ENCODE results near the gene NUP107.

Gene NUP107

DNA sequence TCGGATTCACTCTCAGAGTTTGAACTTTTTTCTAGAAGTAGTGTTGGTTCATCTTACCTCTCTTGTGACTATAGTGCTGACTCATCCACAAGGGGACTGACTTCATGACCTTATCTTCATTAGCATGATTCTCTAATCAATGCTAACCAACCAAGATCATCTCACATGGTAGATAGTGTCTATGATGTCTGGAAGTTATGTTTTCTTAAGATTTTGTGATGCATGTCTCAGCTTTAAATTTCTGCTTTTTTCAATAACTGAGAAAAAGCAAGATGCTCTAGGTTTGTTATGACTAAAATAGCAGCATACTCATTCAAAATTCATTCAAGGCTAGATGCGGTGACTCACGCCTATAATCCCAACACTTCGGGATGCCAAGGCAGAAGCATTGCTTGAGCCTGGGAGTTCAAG lies 46.9 kb downstream of the NUP107 start:
- DNase-seq (ENCODE audit: low read depth in 3 of 3, low spot score in 1 of 3), result no peak

- no peak for DNase-seq (ENCODE audit: low read depth in 3 of 3, low spot score in 1 of 3)
These were observed 53.1 kb downstream of the NUP107 start for GRCh38 chr12:68739891-68740290.

GRCh38 chr12:68743356-68743755 lies 56.6 kb downstream of the NUP107 start:
- no peak for DNase-seq (ENCODE audit: low read depth in 3 of 3, low spot score in 1 of 3)

DNA sequence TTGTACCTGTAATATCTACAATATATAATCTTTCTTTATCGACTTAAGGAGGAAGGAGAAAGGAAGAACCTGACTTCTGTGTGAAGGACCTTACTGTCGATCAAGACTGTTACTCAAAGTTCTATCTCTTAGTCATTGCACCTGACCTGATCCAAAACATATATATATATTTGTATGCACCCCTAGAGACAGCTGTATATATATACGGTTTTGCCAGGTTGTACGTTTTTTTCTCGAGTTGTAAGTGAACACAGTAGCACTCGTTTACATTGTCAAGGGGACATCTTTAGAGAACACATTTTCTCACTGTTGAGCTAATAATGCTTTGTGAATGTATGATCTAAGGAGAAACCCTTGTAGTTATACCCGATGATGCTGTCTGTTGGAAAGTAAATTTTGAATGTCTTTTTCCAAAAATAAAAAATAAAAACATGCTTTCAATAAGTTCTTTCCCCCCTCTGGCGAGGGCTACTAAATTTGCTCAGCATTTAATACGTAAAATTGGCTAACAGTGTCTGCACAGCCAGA lies 58.7 kb downstream of the NUP107 start:
- no peak for DNase-seq (ENCODE audit: low read depth in 3 of 3, low spot score in 1 of 3)

- DNase-seq (ENCODE audit: low read depth in 3 of 3, low spot score in 1 of 3), result peak; percentile 71 to 77 (median 74)
These were observed 59.3 kb downstream of the NUP107 start, which contains the start of gene SLC35E3 for GRCh38 chr12:68745904-68746571. SLC35E3 (plus strand) TSS chr12:68746176; CDS start chr12:68746378, 202 bp downstream.

GRCh38 chr12:68746572-68747180 lies 59.9 kb downstream of the NUP107 start:
- peak in 1 of 3 donors; percentile 10 for DNase-seq (ENCODE audit: low read depth in 3 of 3, low spot score in 1 of 3)

GRCh38 chr12:68749443-68749842 lies 62.7 kb downstream of the NUP107 start:
- no peak for DNase-seq (ENCODE audit: low read depth in 3 of 3, low spot score in 1 of 3)

DNA sequence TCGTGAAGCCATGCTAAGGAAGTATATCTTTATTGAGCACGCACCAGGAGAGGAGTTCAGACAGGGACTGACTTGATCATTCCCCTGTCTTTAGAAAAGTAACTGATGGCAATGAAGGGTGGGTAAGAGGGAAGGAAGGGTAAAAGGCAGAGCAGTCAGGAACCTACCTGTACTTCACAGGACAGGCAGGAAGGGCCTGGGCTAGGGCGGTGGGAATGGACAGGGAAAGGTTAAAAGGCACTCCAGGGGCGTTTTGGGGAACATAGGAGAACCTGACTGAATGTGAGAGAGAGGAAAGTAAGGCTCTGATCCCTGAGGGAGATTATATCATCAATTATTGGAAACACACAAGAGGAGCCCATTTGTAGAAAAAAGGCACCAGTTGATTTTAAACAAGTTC lies 63.1 kb downstream of the NUP107 start:
- no peak for DNase-seq (ENCODE audit: low read depth in 3 of 3, low spot score in 1 of 3)

DNA sequence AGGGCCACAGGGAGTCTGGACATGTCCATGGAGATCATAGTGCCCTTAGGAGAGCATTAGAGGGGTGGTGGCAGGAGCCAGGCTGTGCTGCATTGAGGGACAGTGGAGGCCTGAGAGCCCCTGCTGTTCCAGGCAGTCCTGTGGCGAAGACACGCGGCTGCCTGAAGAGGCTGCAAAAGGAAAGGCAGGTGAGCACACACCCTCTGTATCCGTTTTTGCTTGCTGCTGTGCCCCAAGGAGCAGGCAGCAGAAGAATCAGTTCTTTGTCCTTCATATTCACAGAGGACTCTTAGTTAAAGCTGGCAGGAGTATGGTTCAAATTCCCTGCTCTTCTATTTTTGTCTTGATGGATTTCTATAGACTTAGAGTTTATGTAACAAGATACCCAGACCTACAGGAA lies 63.7 kb downstream of the NUP107 start:
- no peak for DNase-seq (ENCODE audit: low read depth in 3 of 3, low spot score in 1 of 3)

- no peak for DNase-seq (ENCODE audit: low read depth in 3 of 3, low spot score in 1 of 3)
These were observed 68.9 kb downstream of the NUP107 start for GRCh38 chr12:68755536-68756243.

- no peak for DNase-seq (ENCODE audit: low read depth in 3 of 3, low spot score in 1 of 3)
These were observed 73.1 kb downstream of the NUP107 start for GRCh38 chr12:68759852-68760251.

DNA sequence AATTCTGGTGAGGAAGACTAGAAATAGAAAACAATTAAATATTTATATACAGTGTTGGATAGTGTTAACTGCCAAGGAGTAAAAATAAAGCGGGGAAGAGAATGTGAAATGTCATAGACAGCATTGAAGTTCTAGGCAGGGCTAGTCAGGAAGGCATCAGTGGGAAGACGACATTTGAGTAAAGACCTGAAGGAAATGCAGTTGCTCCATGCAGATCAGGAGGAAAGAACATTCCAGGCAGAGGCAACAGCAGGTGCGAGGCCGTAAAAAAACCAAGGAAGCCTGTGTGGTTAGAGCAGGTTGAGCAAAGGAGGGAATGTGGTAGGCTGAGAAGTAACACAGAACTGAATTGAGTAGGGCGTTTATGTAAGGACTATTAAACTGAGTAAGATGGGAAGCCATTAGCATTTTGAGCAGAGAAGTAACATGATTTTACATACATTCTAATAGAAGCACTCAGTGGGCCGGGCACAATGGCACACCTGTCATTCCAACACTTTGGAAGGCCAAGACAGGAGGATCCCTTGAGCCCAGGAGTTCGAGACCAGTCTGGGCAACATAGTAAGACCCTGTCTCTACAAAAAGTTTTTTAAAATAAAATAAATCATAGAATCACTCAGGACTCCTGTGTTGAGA lies 74.1 kb downstream of the NUP107 start:
- DNase-seq (ENCODE audit: low read depth in 3 of 3, low spot score in 1 of 3), result no peak

DNA sequence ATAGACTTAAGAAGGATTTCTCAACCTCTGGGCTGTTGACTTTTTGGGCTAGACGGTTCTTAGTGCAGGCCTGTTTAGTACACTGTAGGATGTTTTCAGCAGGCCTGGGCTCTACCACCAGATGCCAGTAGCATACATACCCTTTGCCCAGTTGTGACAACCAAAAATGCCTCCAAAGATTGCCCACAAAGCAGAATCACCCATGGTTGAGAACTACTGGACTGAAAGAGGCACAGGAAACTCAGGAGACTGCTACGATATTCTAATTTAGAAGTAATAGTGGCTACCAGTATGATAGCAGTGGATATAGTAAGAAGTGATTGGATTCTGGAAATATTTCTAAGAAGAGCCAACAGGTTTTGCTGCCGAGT lies 74.6 kb downstream of the NUP107 start:
- no peak for DNase-seq (ENCODE audit: low read depth in 3 of 3, low spot score in 1 of 3)

- DNase-seq (ENCODE audit: low read depth in 3 of 3, low spot score in 1 of 3), result no peak
These were observed 75.3 kb downstream of the NUP107 start for GRCh38 chr12:68761901-68762630.

GRCh38 chr12:68762691-68763090 lies 75.9 kb downstream of the NUP107 start:
- DNase-seq (ENCODE audit: low read depth in 3 of 3, low spot score in 1 of 3), result no peak

GRCh38 chr12:68765696-68766095 lies 78.9 kb downstream of the NUP107 start:
- no peak for DNase-seq (ENCODE audit: low read depth in 3 of 3, low spot score in 1 of 3)

- no peak for DNase-seq (ENCODE audit: low read depth in 3 of 3, low spot score in 1 of 3)
These were observed 79.9 kb downstream of the NUP107 start for GRCh38 chr12:68766646-68767045.

DNA sequence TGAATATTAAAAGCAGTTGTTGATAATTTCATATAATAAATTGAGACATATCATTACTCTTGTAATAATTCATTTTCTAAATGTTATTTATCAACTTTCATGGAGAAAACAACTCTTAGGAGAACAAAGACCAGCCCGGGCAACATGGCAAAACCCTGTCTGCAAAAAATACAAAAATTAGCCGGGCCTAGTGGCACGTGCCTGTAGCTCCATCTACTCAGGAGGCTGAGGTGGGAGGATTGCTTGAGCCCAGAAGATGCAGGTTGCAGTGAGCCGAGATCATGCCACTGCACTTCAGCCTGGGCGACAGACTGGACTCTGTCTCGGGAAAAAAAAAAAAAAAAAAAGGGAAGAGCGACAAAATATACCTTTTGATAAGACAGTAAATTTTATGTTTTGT lies 80.4 kb downstream of the NUP107 start:
- DNase-seq (ENCODE audit: low read depth in 3 of 3, low spot score in 1 of 3), result no peak

DNA sequence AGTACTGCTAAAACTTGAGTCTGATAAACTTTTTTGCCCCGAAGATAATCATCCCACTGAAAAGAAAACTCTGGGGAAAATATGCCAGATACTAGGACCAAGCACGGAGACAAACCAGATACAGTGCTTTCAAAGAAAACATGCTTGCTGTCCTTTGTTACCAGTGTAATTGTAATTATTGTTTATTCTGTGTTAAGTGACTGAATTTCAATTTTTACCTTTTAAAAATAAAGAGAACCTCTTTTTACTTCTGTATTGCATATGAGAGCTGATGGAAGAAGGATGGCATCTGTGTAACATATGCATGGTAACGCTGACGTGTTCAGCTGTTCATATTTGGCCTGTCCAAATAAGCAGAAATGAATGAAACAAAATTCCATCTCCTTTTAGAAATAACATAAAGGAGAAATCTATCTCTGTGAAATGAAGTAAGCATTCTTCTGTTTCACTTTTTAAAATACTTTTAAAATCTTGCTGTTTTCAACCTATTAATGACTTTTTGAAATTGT lies 81.7 kb downstream of the NUP107 start:
- no peak for DNase-seq (ENCODE audit: low read depth in 3 of 3, low spot score in 1 of 3)

GRCh38 chr12:68769941-68770340 lies 83.2 kb downstream of the NUP107 start:
- DNase-seq (ENCODE audit: low read depth in 3 of 3, low spot score in 1 of 3), result no peak
